ENCODE data around the gene ZNF530.

ZNF530 gene

GRCh38 chr19:57615346-57615745, 15.7 kb downstream of the ZNF530 start:
- DNase-seq = peak; percentile 50

GRCh38 chr19:57620673-57621348, 21.1 kb downstream of the ZNF530 start:
- peak; percentile 26 for DNase-seq

- no peak for DNase-seq
These were observed 23.4 kb downstream of the ZNF530 start for GRCh38 chr19:57623091-57623490.

- peak; percentile 98 for DNase-seq
These were observed 33.5 kb downstream of the ZNF530 start, which contains the start of gene ZNF211 for GRCh38 chr19:57632987-57633831. ZNF211 (plus strand) TSS chr19:57633168; CDS start chr19:57633347, 179 bp downstream.

- no peak for DNase-seq
These were observed 34.1 kb downstream of the ZNF530 start for GRCh38 chr19:57633832-57634131.

- DNase-seq = no peak
These were observed 37.7 kb downstream of the ZNF530 start for GRCh38 chr19:57637379-57637778.

GRCh38 chr19:57641715-57642234, 42.1 kb downstream of the ZNF530 start:
- DNase-seq = no peak

- no peak for DNase-seq
These were observed 42.8 kb downstream of the ZNF530 start for GRCh38 chr19:57642396-57643046.

GRCh38 chr19:57643734-57644133, 44.0 kb downstream of the ZNF530 start:
- DNase-seq = no peak

GRCh38 chr19:57648331-57649003, 48.8 kb downstream of the ZNF530 start:
- no peak for DNase-seq

GRCh38 chr19:57651654-57651996, 51.9 kb downstream of the ZNF530 start:
- no peak for DNase-seq

GRCh38 chr19:57653689-57654088, 54.0 kb downstream of the ZNF530 start:
- DNase-seq = no peak

GRCh38 chr19:57655443-57655842, 55.8 kb downstream of the ZNF530 start:
- no peak for DNase-seq

- no peak for DNase-seq
These were observed 56.7 kb downstream of the ZNF530 start for GRCh38 chr19:57656346-57656745.
